DMS79 treated with DMSO at 0.1 percent for 48 hours (cell line): ENCODE data around the gene HS3ST2.
"Not testable (repeated sequence)": the region's sequence is repeated elsewhere in the genome, so short reads cannot be mapped to it uniquely, and the experiment has no call there.

Experiments
- DNase-seq: peaks from one replicate; lab custom pipeline; 2025; lab: John Stamatoyannopoulos, UW

Gene HS3ST2

DNA sequence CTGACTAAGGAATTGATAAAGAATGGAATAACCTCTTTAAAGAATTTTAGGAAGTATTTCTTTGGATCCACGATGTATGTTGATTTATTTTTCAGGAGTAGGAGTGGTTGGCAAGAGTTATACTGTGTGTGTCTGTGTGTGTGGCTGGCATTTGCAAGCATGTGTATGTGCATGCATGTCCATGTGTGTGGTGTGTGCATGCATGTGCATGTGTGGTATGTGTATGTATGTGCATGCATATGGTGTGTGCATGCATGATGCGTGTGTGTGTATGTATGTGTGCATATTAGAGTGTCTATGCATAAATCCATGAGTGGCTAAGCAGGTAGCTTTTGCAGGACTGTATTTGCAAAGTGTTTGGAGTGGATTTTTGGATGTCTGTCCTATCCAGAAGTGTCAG, 120.8 kb downstream of the HS3ST2 start:
- no peak for DNase-seq

GRCh38 chr16:22937169-22937568, 123.2 kb downstream of the HS3ST2 start:
- no peak for DNase-seq

DNA sequence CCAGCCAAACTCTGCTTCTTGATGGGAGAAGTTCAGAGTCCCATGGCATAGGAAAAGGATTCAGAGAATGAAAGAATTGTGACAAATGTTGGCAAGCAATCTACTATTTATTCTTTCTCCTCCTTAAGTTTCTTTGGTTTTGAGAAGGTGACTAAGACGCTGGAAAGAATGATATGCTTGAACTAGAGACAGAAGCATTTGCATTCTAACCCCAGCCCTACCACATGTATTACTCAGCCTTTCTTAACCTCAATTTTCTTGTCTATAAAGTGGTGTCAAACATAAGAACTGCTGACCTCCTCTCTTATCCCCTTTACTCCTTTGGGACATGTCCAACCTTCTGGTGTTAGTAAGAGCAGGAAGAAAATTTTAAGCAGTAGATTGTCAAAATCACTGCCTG, 124.7 kb downstream of the HS3ST2 start:
- no peak for DNase-seq

DNA sequence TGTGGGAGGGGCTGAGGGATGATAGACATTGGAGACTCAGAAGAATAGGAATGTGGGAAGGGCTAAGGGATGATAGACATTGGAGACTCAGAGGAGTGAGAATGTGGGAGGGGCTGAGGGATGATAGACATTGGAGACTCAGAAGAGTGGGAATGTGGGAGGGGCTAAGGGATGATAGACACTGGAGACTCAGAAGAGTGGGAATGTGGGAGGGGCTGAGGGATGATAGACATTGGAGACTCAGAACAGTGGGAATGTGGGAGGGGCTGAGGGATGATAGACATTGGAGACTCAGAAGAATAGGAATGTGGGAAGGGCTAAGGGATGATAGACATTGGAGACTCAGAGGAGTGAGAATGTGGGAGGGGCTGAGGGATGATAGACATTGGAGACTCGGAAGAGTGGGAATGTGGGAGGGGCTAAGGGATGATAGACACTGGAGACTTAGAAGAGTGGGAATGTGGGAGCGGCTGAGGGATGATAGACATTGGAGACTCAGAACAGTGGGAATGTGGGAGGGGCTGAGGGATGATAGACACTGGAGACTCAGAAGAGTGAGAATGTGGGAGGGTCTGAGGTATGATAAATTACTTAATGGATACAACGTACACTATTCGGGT, 125.9 kb downstream of the HS3ST2 start:
- DNase-seq: not testable (repeated sequence)

DNA sequence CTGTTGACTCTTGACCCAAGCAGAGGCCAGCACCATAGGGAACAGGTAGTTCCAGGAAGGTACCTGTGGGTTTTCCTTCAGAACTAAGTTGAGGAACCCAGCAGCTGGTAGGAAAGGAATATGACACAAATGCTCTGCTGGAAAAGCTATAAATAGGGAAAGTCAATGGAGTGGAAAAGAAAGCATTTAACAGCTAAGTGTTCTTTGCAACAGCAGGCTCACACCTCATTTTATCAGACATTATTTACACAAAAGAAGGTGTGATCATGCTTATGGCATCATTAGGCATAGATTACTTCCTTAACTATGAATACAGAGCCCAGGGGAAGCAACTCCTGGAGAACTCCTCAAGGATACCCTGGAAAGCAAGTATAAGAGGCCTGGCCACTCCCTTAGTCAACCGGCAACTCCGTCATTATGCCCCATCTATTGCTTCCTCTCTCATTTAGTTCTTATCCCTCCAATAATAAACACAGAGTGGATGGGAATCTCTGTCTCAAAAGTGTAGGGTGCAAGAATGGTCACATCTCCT, 128.1 kb downstream of the HS3ST2 start:
- no peak for DNase-seq

- no peak for DNase-seq
Observed at GRCh38 chr16:22942811-22943210, 128.8 kb downstream of the HS3ST2 start.

DNA sequence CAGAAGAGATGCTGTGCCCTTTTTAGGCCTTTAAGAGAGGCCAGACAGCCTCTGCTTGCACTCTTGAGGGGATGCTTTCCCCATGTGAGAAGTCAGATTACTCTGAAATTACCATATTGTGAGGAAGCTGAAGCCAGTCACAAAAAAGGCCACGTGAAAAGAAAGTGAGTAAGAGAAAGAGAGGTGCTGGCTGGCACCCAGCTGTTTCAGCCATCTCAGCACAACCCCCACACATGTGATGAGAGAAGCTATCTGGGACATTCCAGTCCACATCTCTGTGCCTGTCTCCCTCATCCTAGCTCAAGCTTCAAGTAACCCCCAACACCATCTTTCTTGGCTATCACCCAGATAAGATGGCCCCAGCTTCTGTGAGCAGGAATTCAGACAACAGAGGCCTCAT, 131.4 kb downstream of the HS3ST2 start:
- DNase-seq: no peak

DNA sequence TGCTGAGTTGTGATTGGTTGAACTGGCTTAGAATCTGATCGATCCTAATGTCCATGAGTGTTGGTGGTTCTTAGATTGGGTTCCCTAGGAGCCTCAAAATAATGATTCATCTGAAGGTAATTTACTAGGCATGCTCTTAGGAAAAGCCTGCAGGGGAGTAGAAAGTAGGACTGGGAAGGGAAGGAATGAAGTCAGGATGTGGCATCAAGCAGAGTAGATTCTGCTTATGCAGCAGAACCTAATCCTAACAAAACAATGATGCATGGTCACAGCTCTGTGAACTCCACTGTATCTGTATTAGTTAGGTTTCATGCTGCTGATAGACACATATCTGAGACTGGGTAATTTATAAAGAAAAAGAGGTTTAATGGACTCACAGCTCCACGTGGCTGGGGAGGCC, 132.5 kb downstream of the HS3ST2 start:
- no peak for DNase-seq

DNA sequence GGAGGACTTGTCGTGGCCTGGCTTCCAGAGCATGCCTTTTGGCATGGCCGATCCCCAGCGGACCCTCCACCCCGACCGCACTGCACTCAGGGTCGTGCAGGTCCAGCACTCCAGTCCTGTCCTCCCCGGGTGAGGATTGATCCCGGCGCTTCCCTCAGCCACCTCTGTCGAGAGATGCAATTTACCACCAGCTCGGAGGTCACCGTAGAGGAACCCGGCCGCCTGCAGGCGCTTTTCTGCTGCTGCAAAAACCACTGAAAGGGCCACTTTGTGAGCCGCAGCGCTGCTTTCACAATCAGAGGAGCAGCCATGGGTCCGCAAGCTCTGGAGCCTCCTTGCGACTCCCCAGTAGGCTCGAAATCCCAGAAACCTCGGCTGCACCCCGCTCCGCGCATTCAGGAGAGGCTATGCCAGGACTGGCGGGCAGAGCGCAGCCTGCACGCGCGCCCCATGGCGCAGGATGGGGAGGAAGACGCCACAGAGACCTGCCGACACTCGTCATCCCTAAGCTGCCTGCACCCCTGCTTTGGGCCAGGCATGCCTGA, 134.2 kb downstream of the HS3ST2 start:
- DNase-seq: no peak

GRCh38 chr16:22948603-22949368, 134.8 kb downstream of the HS3ST2 start:
- no peak for DNase-seq

- DNase-seq: no peak
Observed at GRCh38 chr16:22955461-22956070, 141.6 kb downstream of the HS3ST2 start.

DNA sequence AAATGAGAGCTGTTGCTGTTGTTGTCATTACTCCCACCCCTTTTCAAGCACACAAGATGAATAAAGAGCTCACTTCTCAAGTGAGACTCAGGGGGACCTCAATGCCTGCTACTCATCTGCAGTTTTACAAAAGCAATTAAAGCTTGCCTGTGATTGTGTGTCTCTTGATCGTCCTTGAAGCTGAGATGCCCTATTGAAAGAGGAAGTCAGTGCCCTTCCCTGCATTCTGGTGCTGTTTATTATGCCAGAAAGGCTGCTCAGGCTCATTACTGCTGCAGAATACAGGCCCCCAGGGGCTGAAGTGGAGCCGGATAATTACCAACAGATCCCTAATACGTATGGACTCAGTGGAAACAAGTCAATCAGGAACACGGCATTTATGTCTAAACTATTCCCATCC, 147.2 kb downstream of the HS3ST2 start:
- DNase-seq: no peak

DNA sequence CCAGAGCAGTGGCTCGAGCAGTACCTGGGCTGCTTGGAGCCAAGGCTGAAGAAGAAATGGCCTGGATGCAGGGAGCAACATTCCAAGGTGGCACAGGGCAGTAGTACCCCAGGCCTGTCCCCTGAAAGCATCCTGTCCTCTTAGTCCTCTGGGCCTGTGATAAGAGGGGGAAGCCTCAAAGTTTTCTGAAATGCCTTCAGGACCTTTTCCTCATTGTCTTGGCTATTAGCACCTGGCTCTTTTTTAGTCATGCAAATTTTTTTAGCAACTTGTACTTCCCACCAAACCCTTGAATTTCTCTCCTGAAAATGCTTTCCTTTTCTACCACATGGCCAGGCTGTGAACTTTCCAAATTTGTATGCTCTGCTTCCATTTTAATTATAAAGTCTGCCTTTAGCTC, 148.9 kb downstream of the HS3ST2 start:
- no peak for DNase-seq
